Dedifferentiated amniotic fluid mesenchymal stem cell (primary cell): ENCODE data around the gene TNNC1.

ENCODE experiments used
- DNase-seq: peaks from one replicate; pipeline ENCODE4 v3.0.0-alpha.2; 2016; ENCODE audit errors: extremely low spot score

TNNC1 gene

DNA sequence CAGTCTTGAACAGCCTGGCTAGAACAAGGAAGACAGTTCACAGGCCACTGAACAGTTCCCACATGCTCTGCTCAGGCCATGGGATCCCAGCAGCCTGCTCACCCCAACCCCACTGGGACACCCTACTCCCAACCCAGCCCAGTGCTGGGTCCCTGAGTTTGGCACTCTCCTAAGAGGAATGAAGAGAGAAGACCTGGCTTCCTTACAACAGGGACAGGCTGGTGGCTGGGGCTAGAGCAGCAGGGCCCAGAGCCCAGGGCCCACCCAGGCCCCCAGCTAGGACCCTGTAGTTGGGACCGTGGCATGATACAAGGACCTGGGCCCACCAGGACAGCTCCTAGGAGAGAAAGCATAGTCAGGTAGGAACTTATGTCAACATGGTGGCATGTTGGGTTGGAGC lies 52.3 kb downstream of the TNNC1 start:
- DNase-seq, result no peak
